H9 (cell line): Measurements from ENCODE around the gene KCNJ10. TPM values are rescaled to one million over a fixed set of nuclear protein-coding genes. Genes with fewer than 3 reads are reported as not detected.

Experiments
- DNase-seq: peaks from one replicate; pipeline ENCODE4 v3.0.0-alpha.2; 2017
- H2AFZ ChIP-seq: one replicate; pipeline ENCODE4 v1.6.1; 2013; ENCODE audit warnings: mild to moderate bottlenecking, low read length, control low read depth, moderate library complexity
- H2AK5ac ChIP-seq: 2 replicates; pipeline ENCODE4 v1.6.1; 2013; ENCODE audit warnings: low read length, control low read depth, mixed read lengths; ENCODE audit not compliant: insufficient read length
- H2BK120ac ChIP-seq: one replicate; pipeline ENCODE4 v1.6.1; 2013; ENCODE audit warnings: low read depth, mild to moderate bottlenecking, low read length, control low read depth, inconsistent platforms; ENCODE audit not compliant: poor library complexity, severe bottlenecking
- H2BK12ac ChIP-seq: 2 replicates; pipeline ENCODE4 v1.6.1; 2013; ENCODE audit warnings: low read length, control low read depth, mixed read lengths, low read depth; ENCODE audit not compliant: insufficient read length
- H2BK15ac ChIP-seq: 2 replicates; pipeline ENCODE4 v1.6.1; 2013; ENCODE audit warnings: low read depth, low read length, control low read depth
- H2BK20ac ChIP-seq: one replicate; pipeline ENCODE4 v1.6.1; 2013; ENCODE audit warnings: low read depth, mild to moderate bottlenecking, low read length, control low read depth, inconsistent platforms; ENCODE audit not compliant: poor library complexity, severe bottlenecking
- H2BK5ac ChIP-seq: 2 replicates; pipeline ENCODE4 v1.6.1; 2013; ENCODE audit warnings: low read length, control low read depth, mixed read lengths; ENCODE audit not compliant: insufficient read length
- H3K14ac ChIP-seq: 2 replicates; pipeline ENCODE4 v1.6.1; 2013; ENCODE audit warnings: low read length, control low read depth; ENCODE audit not compliant: insufficient read depth
- H3K18ac ChIP-seq: 2 replicates; pipeline ENCODE4 v1.6.1; 2013; ENCODE audit warnings: low read depth, mild to moderate bottlenecking, mixed read lengths, low read length, control low read depth; ENCODE audit not compliant: insufficient read length
- H3K23ac ChIP-seq: 2 replicates; pipeline ENCODE4 v1.6.1; 2013; ENCODE audit warnings: low read length, control low read depth, mixed read lengths, low read depth; ENCODE audit not compliant: insufficient read length
- H3K23me2 ChIP-seq: 2 replicates; pipeline ENCODE4 v1.6.1; 2013; ENCODE audit warnings: low read depth, mild to moderate bottlenecking, mixed read lengths, low read length, control low read depth; ENCODE audit not compliant: insufficient read length, poor library complexity, severe bottlenecking
- H3K27ac ChIP-seq: 2 replicates; pipeline ENCODE4 v1.5.1; 2013; ENCODE audit warnings: low read length, control low read depth, mixed read lengths, low read depth; ENCODE audit not compliant: insufficient read length
- H3K27me3 ChIP-seq: 2 replicates; pipeline ENCODE4 v1.6.1; 2013; ENCODE audit warnings: low read length, control low read depth, inconsistent platforms; ENCODE audit not compliant: insufficient read depth
- H3K4ac ChIP-seq: 2 replicates; pipeline ENCODE4 v1.6.1; 2013; ENCODE audit warnings: low read depth, mild to moderate bottlenecking, control low read depth, inconsistent platforms, low read length, moderate library complexity
- H3K4me1 ChIP-seq: 2 replicates; pipeline ENCODE4 v1.6.1; 2013; ENCODE audit warnings: low read length, control low read depth, inconsistent platforms; ENCODE audit not compliant: insufficient read depth
- H3K4me2 ChIP-seq: 2 replicates; pipeline ENCODE4 v1.6.1; 2013; ENCODE audit warnings: low read length, control low read depth, mixed read lengths; ENCODE audit not compliant: insufficient read length, insufficient read depth
- H3K56ac ChIP-seq: 2 replicates; pipeline ENCODE4 v1.6.1; 2013; ENCODE audit warnings: low read depth, mild to moderate bottlenecking, mixed read lengths, low read length, control low read depth; ENCODE audit not compliant: insufficient read length
- H3K79me1 ChIP-seq: 2 replicates; pipeline ENCODE4 v1.6.1; 2013; ENCODE audit warnings: low read depth, mild to moderate bottlenecking, moderate library complexity, low read length, control low read depth, inconsistent platforms; ENCODE audit not compliant: insufficient read depth, poor library complexity, severe bottlenecking
- H3K79me2 ChIP-seq: 2 replicates; pipeline ENCODE4 v1.6.1; 2013; ENCODE audit warnings: low read length, control low read depth, inconsistent platforms; ENCODE audit not compliant: insufficient read depth
- H3K9ac ChIP-seq: 2 replicates; pipeline ENCODE4 v1.6.1; 2013; ENCODE audit warnings: low read length, control low read depth, mixed read lengths; ENCODE audit not compliant: insufficient read length; ENCODE audit errors: extremely low read depth
- H3K9me3 ChIP-seq: one replicate; pipeline ENCODE4 v1.6.1; 2013; ENCODE audit warnings: low read depth, low read length, inconsistent platforms; ENCODE audit not compliant: control insufficient read depth
- H3T11ph ChIP-seq: one replicate; pipeline ENCODE4 v1.6.1; 2013; ENCODE audit warnings: mild to moderate bottlenecking, low read length, control low read depth, inconsistent platforms
- H4K20me1 ChIP-seq: one replicate; pipeline ENCODE4 v1.6.1; 2013; ENCODE audit not compliant: control insufficient read depth, insufficient read length, insufficient read depth
- H4K5ac ChIP-seq: 2 replicates; pipeline ENCODE4 v1.6.1; 2013; ENCODE audit warnings: low read depth, mild to moderate bottlenecking, mixed read lengths, low read length, control low read depth; ENCODE audit not compliant: insufficient read length
- H4K8ac ChIP-seq: replicated peaks from 2 replicates; pipeline ENCODE4 v1.6.1; 2013; ENCODE audit warnings: low read length, control low read depth, mixed read lengths, low read depth; ENCODE audit not compliant: insufficient read length
- H4K91ac ChIP-seq: 2 replicates; pipeline ENCODE4 v1.6.1; 2013; ENCODE audit warnings: low read depth, mild to moderate bottlenecking, moderate library complexity, mixed read lengths, low read length, control low read depth; ENCODE audit not compliant: insufficient read length
- H3K27ac Mint-ChIP-seq, 3 experiments: 2 replicates in 2 of 3; 3 replicates in 1 of 3; pipeline ENCODE4 v1.8.0; 2020 to 2021; ENCODE audit warnings: mixed read lengths in 3 of 3, mild to moderate bottlenecking in 1 of 3, moderate library complexity in 1 of 3
- H3K27me3 Mint-ChIP-seq: 2 replicates; pipeline ENCODE4 v1.8.0; 2021; ENCODE audit warnings: low read depth, mild to moderate bottlenecking, moderate library complexity, mixed read lengths
- H3K36me3 Mint-ChIP-seq, 3 experiments: 2 replicates in 2 of 3; 3 replicates in 1 of 3; pipeline ENCODE4 v1.8.0; 2020 to 2021; ENCODE audit warnings: low read depth in 3 of 3, mixed read lengths in 3 of 3; ENCODE audit not compliant: insufficient read depth in 1 of 3
- H3K4me1 Mint-ChIP-seq, 2 experiments: 2 replicates each; pipeline ENCODE4 v1.8.0; 2020; ENCODE audit warnings: mixed read lengths in 2 of 2
- H3K4me3 Mint-ChIP-seq, 2 experiments: 2 replicates in 1 of 2; 3 replicates in 1 of 2; pipeline ENCODE4 v1.8.0; 2020 to 2021; ENCODE audit warnings: mild to moderate bottlenecking in 2 of 2, mixed read lengths in 2 of 2, moderate library complexity in 1 of 2
- H3K9me3 Mint-ChIP-seq, 2 experiments: 2 replicates in 1 of 2; 3 replicates in 1 of 2; pipeline ENCODE4 v1.8.0; 2020; ENCODE audit warnings: mild to moderate bottlenecking in 2 of 2, mixed read lengths in 2 of 2, moderate library complexity in 1 of 2
- WGBS: extraction: QIAGEN DNeasy Blood & Tissue Kit; methylation state at CpG from one replicate; pipeline ENCODE4 v1.1.7; 2013; ENCODE audit warnings: missing lambda C conversion rate, low lambda C conversion rate, mixed read lengths; ENCODE audit not compliant: insufficient read length; ENCODE audit errors: extremely low coverage; 5-methylcytosine and 5-hydroxymethylcytosine counted together
- total RNA-seq: library from RNA; stranded (reverse); gene quantifications from 2 replicates; pipeline ENCODE4 v1.2.1, GENCODE V29; 2021
- TF ChIP-seq, protein P1 (sequence below): fragments of 200-600 bp; sonication (generic); conservative IDR thresholded peaks from 3 replicates; pipeline ENCODE4 v1.8.0; 2021; ENCODE audit warnings: antibody characterized with exemption, mild to moderate bottlenecking

The KCNJ10 gene
- total RNA-seq, 1 experiment from 2014 or later = 0.44 TPM

GRCh38 chr1:160076295-160076694 is 6.3 kb upstream of the KCNJ10 start:
- no peak overlapping the region for H4K8ac ChIP-seq
- H3K4me1 ChIP-seq = 0 out of 2 replicates have a peak, but pooled peaks cover 2% of the 10 kb centered on the region
- TF ChIP-seq, protein P1, sequence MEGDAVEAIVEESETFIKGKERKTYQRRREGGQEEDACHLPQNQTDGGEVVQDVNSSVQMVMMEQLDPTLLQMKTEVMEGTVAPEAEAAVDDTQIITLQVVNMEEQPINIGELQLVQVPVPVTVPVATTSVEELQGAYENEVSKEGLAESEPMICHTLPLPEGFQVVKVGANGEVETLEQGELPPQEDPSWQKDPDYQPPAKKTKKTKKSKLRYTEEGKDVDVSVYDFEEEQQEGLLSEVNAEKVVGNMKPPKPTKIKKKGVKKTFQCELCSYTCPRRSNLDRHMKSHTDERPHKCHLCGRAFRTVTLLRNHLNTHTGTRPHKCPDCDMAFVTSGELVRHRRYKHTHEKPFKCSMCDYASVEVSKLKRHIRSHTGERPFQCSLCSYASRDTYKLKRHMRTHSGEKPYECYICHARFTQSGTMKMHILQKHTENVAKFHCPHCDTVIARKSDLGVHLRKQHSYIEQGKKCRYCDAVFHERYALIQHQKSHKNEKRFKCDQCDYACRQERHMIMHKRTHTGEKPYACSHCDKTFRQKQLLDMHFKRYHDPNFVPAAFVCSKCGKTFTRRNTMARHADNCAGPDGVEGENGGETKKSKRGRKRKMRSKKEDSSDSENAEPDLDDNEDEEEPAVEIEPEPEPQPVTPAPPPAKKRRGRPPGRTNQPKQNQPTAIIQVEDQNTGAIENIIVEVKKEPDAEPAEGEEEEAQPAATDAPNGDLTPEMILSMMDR = no peak
- H3K9me3 Mint-ChIP-seq = no peaks in the 10 kb centered on the region
- no peak overlapping the region for H3K4ac ChIP-seq
- no peak overlapping the region for H2BK5ac ChIP-seq
- H3K9ac ChIP-seq = no peak overlapping the region
- no peak overlapping the region for H3T11ph ChIP-seq
- H3K27me3 ChIP-seq = peaks cover 7% of the 10 kb centered on the region; the same call in 1 of the 2 replicates
- no peak overlapping the region for H2AK5ac ChIP-seq
- H3K56ac ChIP-seq = no peak overlapping the region
- H4K5ac ChIP-seq = no peak overlapping the region
- WGBS = no CpG with 5 or more reads among the region's 3 CpGs
- H3K79me1 ChIP-seq = no peaks in the 10 kb centered on the region
- no peak overlapping the region for H3K23ac ChIP-seq
- H2BK12ac ChIP-seq = no peak overlapping the region
- no peaks in the 10 kb centered on the region for H3K79me2 ChIP-seq
- no peak overlapping the region for H2AFZ ChIP-seq
- no peak overlapping the region for H3K4me3 Mint-ChIP-seq
- H2BK20ac ChIP-seq = no peak overlapping the region
- H3K36me3 Mint-ChIP-seq = no peaks in the 10 kb centered on the region
- peaks cover 85% of the 10 kb centered on the region for H3K27me3 Mint-ChIP-seq
- no peak overlapping the region for H3K4me2 ChIP-seq
- no peak overlapping the region for H3K18ac ChIP-seq
- DNase-seq = no peak
- no peak overlapping the region for H3K27ac ChIP-seq
- H3K4me1 Mint-ChIP-seq = peaks cover 0 to 3% of the 10 kb centered on the region in 2 experiments; a peak in 1 of 4 replicates
- H2BK15ac ChIP-seq = no peak overlapping the region
- no peak overlapping the region for H3K27ac Mint-ChIP-seq
- H2BK120ac ChIP-seq = no peak overlapping the region
- no peak overlapping the region for H3K14ac ChIP-seq
- no peaks in the 10 kb centered on the region for H4K20me1 ChIP-seq
- no peak overlapping the region for H4K91ac ChIP-seq
- H3K9me3 ChIP-seq = no peaks in the 10 kb centered on the region
- no peaks in the 10 kb centered on the region for H3K23me2 ChIP-seq
